ENCODE results near the gene COL4A1.

- no peak for TF ChIP-seq CTCF (IDR thresholded peaks at IDR 0.05)
- no peak for TF ChIP-seq RAD21 (conservative IDR thresholded peaks at IDR 0.05 in 1 of 2, IDR thresholded peaks at IDR 0.05 in 1 of 2)
- no peak for TF ChIP-seq RFX5 (IDR thresholded peaks at IDR 0.05)
- no peak for TF ChIP-seq TFCP2L1 (CRISPR knock-in tag; IDR thresholded peaks at IDR 0.05)
- TF ChIP-seq RNF2 (IDR thresholded peaks at IDR 0.05; ENCODE audit: borderline replicate concordance, low read depth): no peak
- no peak for TF ChIP-seq POLR2A (IDR thresholded peaks at IDR 0.05; ENCODE audit: low read length)
These were observed 92.3 kb downstream of the COL4A1 start for GRCh38 chr13:110214637-110215036.

Measured in A549 (cell line).